Measurements from ENCODE around the gene MOB3C.

- TF ChIP-seq CTCF (IDR thresholded peaks at IDR 0.05) (no peak), POLR2A (IDR thresholded peaks at IDR 0.05) (no peak), POLR2AphosphoS5 (IDR thresholded peaks at IDR 0.05; ENCODE audit: insufficient read depth in 1 of 2, low read depth in 1 of 2) (no peak)
These were observed 1.2 kb upstream of the MOB3C start for GRCh38 chr1:46617833-46618232.

Measured in vagina (tissue), 2 donors.